H7 (cell line): ENCODE measurements around the gene NET1. TPM values are rescaled to one million over a fixed set of nuclear protein-coding genes. Genes with fewer than 3 reads are reported as not detected.
"Not testable (repeated sequence)": the region's sequence is repeated elsewhere in the genome, so short reads cannot be mapped to it uniquely, and the experiment has no call there.

Experiments used
- DNase-seq: peaks from one replicate; pipeline ENCODE4 v3.0.0; 2012
- H3K27me3 ChIP-seq: 2 replicates; pipeline ENCODE4 v1.6.0; 2011; ENCODE audit warnings: mild to moderate bottlenecking, low read length; ENCODE audit not compliant: control insufficient read depth, insufficient read depth
- H3K36me3 ChIP-seq: replicated peaks from 2 replicates; pipeline ENCODE4 v1.5.1; 2011; ENCODE audit warnings: low read length; ENCODE audit not compliant: control insufficient read depth, insufficient read depth
- H3K4me3 ChIP-seq: 2 replicates; pipeline ENCODE4 v1.5.1; 2011; ENCODE audit warnings: low read depth, mild to moderate bottlenecking, control low read depth, low read length, moderate library complexity; ENCODE audit not compliant: insufficient read depth
- total RNA-seq: library from RNA; depleted of rRNA; stranded (reverse); fragments of >200 nt; shearing (Covaris generic); gene quantifications from 2 replicates; pipeline ENCODE4 v1.2.3, GENCODE V29; 2014

Gene NET1
- total RNA-seq, 1 experiment from 2014 or later, result 44.0 TPM

DNA sequence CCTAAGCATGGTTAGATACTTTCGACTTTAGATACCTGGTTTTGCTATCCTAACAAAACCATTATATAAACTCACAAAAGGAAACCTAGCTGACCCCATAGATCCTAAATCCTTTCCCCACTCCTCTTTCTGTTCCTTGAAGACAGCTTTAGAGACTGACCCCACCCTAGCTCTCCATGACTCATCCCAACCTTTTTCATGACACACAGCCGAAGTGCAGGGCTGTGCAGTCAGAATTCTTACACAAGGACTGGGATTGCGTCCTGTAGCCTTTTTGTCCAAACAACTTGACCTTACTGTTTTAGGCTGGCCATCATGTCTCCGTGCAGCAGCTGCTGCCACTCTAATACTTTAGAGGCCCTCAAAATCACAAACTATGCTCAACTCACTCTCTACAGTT lies 62.3 kb downstream of the NET1 start:
- H3K36me3 ChIP-seq, H3K4me3 ChIP-seq, H3K27me3 ChIP-seq, DNase-seq: not testable (repeated sequence)

GRCh38 chr10:5475088-5475487 lies 62.7 kb downstream of the NET1 start:
- not testable (repeated sequence) for H3K36me3 ChIP-seq, DNase-seq, H3K27me3 ChIP-seq, H3K4me3 ChIP-seq

DNA sequence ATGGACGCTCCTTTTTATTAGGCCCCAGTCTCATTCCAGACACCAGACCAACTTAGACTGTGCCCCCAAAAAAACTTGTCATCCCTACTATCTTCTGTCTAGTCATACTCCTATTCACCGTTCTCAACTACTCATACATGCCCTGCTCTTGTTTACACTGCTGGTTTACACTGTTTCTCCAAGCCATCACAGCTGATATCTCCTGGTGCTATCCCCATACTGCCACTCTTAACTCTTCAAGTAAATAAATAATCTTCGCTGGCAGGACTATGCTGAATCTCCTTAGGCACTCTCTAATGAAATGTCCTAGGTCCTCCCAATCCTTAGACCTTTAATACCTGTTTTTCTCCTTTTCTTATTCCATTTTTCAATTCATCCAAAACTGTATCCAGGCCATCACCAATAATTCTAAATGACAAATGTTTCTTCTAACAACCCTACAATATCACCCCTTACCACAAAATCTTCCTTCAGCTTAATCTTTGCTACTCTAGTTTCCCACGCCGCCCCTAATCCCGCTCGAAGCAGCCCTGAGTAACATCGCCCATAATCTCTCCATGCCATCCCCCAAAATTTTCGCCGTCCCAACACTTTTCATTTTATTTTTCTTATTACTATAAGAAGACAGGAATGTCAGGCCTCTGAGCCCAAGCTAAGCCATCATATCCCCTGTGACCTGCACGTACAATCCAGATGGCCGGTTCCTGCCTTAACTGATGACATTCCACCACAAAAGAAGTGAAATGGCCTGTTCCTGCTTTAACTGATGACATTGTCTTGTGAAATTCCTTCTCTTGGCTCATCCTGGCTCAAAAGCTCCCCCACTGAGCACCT lies 63.8 kb downstream of the NET1 start:
- not testable (repeated sequence) for DNase-seq, H3K4me3 ChIP-seq, H3K36me3 ChIP-seq, H3K27me3 ChIP-seq

GRCh38 chr10:5476918-5477525 lies 64.7 kb downstream of the NET1 start:
- Histone ChIP-seq H3K36me3 (no peaks in the 10 kb centered on the region), H3K4me3 (no peak overlapping the region), H3K27me3 (no peaks in the 10 kb centered on the region)
- peak; percentile 59 for DNase-seq

DNA sequence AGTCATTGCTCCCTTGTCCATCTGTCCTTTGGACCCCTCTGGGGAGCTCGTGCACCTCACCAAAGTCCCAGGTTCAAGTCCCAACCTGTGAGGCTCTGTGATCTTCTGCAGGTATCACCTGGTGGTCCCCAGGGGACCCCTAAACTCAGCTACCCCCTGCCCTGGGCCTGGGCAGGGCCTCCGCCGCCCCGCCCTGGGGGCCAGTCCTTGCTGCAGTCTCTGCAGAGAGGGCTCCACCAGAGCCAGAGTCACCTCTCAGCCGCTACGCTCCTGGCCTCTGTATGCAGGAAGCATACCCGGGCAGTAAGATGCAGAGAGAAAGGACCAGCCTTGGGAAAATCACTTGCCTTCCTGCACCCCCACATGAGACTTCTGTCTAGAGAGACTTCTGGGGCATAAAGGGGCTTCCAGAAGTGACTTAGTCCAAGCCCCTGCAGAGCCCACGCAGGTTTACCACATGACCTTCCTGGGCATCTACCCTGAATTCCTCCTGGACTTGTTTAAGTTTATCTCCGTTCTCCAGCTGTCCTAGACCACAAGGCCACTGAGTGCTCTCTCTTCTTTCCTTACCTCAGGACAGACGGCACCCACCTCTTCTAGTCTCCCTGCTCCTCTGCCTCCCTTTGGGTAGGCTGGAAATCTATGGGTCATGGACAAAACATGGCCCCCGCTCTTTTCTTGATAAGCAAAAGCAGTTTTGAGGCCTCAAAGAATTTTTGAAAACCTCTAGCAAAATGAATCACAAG lies 65.8 kb downstream of the NET1 start:
- Histone ChIP-seq H3K4me3 (no peak overlapping the region), H3K36me3 (no peaks in the 10 kb centered on the region), H3K27me3 (no peaks in the 10 kb centered on the region)
- DNase-seq, result peak; percentile 36

- H3K36me3 ChIP-seq, result no peaks in the 10 kb centered on the region
- no peaks in the 10 kb centered on the region for H3K27me3 ChIP-seq
- H3K4me3 ChIP-seq, result no peak overlapping the region
- DNase-seq, result peak; percentile 52
Measured at GRCh38 chr10:5478694-5479305, 66.4 kb downstream of the NET1 start.

- Histone ChIP-seq H3K4me3 (no peak overlapping the region), H3K36me3 (no peaks in the 10 kb centered on the region), H3K27me3 (no peaks in the 10 kb centered on the region)
- peak; percentile 38 for DNase-seq
Measured at GRCh38 chr10:5479481-5480161, 67.3 kb downstream of the NET1 start.

DNA sequence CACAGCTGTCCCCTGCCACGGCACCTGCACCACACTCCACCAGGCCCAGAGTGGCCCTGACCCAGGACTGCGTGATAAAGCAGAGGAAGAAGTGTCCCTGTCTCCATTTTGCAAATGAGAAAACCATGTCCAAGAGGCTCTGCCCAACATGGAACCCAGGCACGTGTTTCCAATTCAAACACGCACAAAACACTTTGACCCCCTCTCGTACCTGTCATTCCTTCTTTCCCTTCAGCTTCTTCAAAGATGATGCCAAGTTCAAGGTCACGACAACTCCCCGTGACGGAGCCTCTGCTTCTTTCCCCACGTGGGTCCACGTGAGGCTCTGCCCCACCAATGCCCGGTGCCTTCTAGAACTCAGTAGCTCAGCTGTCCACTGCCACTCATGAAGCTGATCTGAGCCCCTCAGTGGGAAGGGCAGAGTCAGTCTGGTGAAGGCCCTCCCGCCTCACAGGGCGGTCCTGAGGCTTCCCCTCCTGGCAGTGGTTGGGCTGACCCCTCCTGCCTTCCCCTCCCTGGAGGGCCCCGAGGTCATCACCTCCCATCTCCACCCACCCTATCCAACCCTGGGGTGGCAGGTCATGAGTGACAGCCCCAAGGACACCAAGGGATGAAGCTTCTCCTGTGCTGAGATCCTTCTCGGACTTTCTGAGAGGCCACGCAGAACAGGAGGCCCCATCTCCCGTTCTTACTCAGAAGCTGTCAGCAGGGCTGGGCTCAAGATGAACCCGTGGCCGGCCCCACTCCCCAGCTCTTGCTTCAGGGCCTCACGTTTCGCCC lies 68.0 kb downstream of the NET1 start:
- H3K4me3 ChIP-seq, result no peak overlapping the region
- no peaks in the 10 kb centered on the region for H3K27me3 ChIP-seq
- H3K36me3 ChIP-seq, result no peaks in the 10 kb centered on the region
- DNase-seq, result peak; percentile 28

GRCh38 chr10:5481121-5481520 lies 68.8 kb downstream of the NET1 start:
- Histone ChIP-seq H3K36me3 (no peaks in the 10 kb centered on the region), H3K27me3 (no peaks in the 10 kb centered on the region), H3K4me3 (no peak overlapping the region)
- DNase-seq, result peak; percentile 38

- Histone ChIP-seq H3K36me3 (no peaks in the 10 kb centered on the region), H3K27me3 (no peaks in the 10 kb centered on the region), H3K4me3 (no peak overlapping the region)
- DNase-seq, result peak; percentile 36
Measured at GRCh38 chr10:5482016-5482415, 69.7 kb downstream of the NET1 start.

DNA sequence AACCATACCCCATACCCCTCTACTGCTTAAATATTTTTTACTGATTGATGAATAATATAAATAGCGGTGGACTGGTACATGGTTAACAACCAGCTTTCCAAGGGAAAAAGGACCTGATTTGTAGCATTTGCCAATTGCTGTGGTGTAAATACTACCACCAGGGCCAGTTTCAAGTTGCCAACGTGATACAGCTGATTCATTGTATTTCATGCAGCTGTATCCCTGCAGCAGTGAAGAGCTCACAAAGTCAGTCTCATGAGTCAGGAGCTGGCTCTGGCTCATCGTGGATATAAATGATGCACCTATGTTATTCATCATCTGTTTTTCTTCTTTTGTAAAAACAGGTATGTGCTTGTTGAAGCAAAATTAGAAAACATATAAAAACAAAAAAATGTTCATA lies 71.8 kb downstream of the NET1 start:
- Histone ChIP-seq H3K4me3 (no peak overlapping the region), H3K36me3 (no peaks in the 10 kb centered on the region), H3K27me3 (no peaks in the 10 kb centered on the region)
- DNase-seq, result no peak

DNA sequence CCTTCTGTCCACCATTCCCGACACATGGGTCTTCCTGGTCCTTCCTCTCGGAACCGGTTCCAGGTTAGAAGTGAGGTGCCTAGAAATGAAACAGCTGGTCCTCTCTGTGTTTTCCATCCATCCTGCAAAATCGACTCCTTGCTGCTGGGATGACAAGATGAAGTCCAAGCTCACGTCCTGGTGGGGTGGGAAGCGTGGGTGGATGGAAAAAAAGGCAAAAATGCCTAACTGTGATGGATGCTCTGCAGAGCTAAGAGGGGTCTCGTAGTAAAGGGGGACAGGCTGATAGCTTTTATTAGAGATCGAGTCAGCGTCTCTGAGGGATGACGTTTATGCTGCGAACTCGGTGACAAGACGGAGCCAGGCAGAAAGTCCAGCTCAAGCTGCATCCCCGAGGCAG lies 72.9 kb downstream of the NET1 start:
- Histone ChIP-seq H3K36me3 (no peaks in the 10 kb centered on the region), H3K4me3 (no peak overlapping the region), H3K27me3 (no peaks in the 10 kb centered on the region)
- no peak for DNase-seq

DNA sequence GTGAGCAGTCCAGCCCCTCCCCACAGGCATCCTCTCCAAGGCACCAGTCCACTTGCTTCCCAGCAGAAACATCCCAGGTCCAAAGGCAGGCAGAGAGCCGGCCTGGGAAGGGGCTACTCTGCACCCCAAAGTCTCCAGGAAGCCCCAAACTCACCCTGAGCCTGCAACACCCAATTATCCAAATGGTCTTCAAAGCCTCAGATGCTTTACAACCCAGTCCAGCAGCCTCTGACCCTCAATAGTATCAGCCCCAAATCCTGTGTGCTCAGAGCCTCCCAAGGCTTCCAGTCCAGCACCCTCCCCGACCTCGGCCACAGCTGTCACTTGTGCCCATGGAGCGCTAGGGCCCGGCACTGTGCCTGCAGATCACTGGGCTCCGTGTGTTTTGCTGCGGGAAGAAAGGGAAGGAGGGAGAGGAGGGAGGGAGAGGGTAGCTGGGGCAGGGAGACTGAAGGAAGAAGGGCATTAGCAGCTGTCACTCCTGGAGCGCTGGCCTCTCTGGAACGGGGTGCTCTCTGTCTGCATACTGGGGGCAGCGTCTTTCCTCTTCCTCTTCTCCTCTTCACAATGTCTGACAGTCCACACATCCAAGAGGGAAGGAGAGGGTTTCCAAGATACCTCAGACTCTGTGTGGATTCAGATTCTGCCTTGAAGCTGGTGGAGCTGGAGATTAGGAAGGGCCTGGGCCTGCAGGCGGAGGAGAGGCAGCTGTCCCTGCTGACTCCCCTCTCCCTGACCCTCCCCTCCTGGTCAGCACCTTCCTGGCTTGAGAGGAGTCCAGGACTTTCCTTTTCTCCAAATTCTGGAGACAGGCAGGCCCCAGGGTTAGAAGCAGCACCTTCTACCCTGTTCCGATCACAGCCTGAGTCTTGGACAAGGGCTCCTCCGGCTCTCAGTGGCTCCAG lies 73.8 kb downstream of the NET1 start:
- H3K27me3 ChIP-seq, result no peaks in the 10 kb centered on the region
- no peak for DNase-seq
- H3K4me3 ChIP-seq, result no peak overlapping the region
- H3K36me3 ChIP-seq, result no peaks in the 10 kb centered on the region
